Measurements from ENCODE around the gene ECE2.
"Not testable (repeated sequence)": the region's sequence is repeated elsewhere in the genome, so short reads cannot be mapped to it uniquely, and the experiment has no call there.

ECE2 gene

DNA sequence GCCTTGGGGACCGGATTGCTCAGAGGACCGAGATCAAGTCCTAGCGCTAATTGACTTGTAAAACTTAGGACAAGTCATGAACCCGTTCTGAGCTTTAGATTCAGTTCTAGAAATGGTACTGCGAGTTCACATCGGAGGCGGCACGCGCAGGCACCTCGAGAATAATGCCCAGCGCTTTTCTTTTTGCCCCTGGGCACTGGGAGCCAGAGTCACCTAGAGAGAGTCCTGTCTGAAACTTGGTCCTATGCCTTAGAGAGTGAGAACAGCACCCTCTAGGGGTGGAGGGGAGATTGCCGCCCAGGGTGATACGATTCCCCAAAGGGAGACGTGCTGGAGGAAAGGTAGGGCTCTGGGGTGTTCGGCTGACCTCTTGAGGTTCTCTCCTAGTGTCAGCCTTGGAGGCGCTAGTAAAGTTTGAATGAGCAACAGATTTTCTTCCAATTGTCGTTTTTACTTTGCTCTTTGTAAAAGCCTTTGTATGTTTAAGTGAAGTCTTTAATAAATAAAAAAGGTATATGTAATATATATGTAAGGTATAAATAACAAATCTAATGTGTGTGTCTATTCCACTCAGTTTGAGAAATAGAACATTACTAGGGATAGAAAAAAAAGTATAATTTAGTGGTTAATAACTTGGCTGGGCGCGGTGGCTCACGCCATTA lies 25.5 kb upstream of the ECE2 start:
- no peaks in the 10 kb centered on the region for H3K27me3 Mint-ChIP-seq
- peaks cover 2 to 5% of the 10 kb centered on the region in 2 donors for H3K36me3 Mint-ChIP-seq
- H3K9me3 Mint-ChIP-seq = no peaks in the 10 kb centered on the region
- DNase-seq (peak; percentile 85), ATAC-seq (replicated peaks) (peak; percentile 76 to 78)
- H3K4me3 Mint-ChIP-seq = peak overlapping the region; percentile 91 to 99
- H3K27ac Mint-ChIP-seq = peak overlapping the region; percentile 100
- peaks cover 8 to 23% of the 10 kb centered on the region in 2 donors for H3K4me1 Mint-ChIP-seq

DNA sequence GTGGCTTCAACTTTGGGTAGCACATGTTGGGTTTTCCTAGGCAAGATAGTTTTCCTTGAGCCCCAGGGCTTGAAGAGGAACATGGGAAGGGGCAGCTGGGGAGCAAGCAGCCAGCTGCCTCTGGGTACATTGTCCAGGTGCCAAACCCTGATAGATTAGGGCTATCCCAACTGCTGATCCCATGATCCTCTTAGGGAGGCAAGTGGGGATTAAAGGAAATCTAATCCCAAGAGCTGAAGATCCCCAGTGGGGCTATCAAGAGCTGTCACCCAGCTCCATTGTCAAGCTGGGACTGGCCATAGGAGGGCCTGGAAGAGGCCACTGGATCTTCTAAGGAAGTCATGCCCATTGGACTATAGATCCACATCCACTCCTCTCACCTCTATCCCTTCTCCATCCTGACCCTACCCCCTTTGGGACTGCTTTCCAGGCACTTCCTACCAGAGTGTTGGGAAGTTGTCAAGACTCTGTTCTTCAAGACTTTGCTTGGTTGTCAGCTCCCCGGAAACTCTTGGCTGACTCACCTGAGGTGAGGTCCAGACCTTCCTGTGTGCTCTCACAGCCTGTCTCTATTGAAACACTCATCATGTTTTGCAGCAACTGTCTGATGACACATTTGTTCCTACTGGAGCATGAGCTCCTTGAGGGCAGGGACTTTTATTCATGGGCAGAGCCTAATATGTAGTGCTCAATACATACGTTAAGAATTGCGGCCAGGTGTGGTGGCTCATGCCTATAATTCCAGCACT lies 20.4 kb upstream of the ECE2 start:
- no peak overlapping the region for H3K27ac Mint-ChIP-seq

DNA sequence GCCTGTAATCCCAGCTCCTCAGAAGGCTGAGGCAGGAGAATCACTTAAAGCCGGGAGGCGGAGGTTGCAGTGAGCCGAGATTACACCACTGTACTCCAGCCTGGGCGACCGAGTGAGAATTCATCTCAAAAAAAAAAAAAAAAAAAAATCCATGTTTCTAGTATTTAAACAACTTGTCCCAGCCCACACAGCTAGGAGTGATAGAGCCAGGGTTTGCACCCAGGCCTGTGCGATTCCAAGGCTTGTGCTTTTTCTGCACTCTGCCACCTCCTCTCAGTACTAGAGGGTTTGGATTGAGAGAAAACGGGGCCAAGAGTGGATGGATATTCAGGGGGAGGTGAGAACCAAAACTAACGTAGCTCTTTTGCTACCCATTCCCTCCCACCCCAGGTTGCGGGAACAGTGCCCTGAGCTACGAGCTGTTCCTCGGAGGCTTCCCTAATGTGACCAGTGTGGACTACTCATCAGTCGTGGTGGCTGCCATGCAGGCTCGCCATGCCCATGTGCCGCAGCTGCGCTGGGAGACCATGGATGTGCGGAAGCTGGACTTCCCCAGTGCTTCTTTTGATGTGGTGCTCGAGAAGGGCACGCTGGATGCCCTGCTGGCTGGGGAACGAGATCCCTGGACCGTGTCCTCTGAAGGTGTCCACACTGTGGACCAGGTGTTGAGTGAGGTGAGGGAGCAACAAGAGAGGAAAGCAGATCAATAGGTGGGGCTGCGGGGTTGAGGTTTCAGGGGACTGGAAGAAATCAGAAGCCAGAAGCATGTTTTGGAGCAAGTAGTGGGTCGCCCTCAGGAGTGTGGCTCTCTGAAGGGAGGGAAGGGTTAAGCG lies 18.5 kb upstream of the ECE2 start:
- H3K4me3 Mint-ChIP-seq = no peak overlapping the region
- H3K27ac Mint-ChIP-seq = no peak overlapping the region
- no peak for ATAC-seq (replicated peaks)
- peaks cover 26 to 31% of the 10 kb centered on the region in 2 donors for H3K27me3 Mint-ChIP-seq
- H3K4me1 Mint-ChIP-seq = peaks cover 14 to 16% of the 10 kb centered on the region in 2 donors
- DNase-seq = no peak
- no peaks in the 10 kb centered on the region for H3K9me3 Mint-ChIP-seq
- peaks cover 8 to 22% of the 10 kb centered on the region in 2 donors for H3K36me3 Mint-ChIP-seq

More for the DNA sequence above, 20.4 kb upstream of the ECE2 start:
- Mint-ChIP-seq H3K27me3 (peaks cover 17 to 18% of the 10 kb centered on the region in 2 donors), H3K9me3 (no peaks in the 10 kb centered on the region), H3K4me1 (peaks cover 6% of the 10 kb centered on the region in 2 donors), H3K4me3 (no peak overlapping the region), H3K36me3 (peaks cover 8 to 21% of the 10 kb centered on the region in 2 donors)
- DNase-seq (no peak), ATAC-seq (replicated peaks) (no peak)

DNA sequence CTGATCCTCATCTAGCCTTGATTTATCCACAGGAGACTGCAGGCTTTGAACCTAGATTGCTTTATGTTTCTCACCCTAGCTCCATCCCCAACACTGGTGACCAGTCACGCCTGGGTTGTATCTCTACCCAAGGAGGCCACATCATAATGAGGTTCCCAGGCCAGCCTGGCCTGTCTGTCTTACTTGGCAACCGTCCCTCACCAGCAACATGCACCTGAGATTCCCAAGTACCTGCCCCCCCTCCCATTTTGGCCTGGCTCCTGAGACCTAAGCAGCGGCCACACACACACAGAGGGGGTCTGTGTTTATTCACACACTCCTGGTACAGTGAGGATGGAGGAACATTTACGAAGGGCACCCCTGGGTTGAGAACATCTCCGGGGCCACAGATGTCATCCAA lies 16.9 kb upstream of the ECE2 start:
- no peak overlapping the region for H3K4me3 Mint-ChIP-seq
- H3K4me1 Mint-ChIP-seq = peaks cover 17 to 18% of the 10 kb centered on the region in 2 donors
- H3K27ac Mint-ChIP-seq = no peak overlapping the region
- DNase-seq (no peak), ATAC-seq (replicated peaks) (no peak)
- H3K9me3 Mint-ChIP-seq = no peaks in the 10 kb centered on the region
- peaks cover 9 to 22% of the 10 kb centered on the region in 2 donors for H3K36me3 Mint-ChIP-seq
- peaks cover 38 to 45% of the 10 kb centered on the region in 2 donors for H3K27me3 Mint-ChIP-seq

DNA sequence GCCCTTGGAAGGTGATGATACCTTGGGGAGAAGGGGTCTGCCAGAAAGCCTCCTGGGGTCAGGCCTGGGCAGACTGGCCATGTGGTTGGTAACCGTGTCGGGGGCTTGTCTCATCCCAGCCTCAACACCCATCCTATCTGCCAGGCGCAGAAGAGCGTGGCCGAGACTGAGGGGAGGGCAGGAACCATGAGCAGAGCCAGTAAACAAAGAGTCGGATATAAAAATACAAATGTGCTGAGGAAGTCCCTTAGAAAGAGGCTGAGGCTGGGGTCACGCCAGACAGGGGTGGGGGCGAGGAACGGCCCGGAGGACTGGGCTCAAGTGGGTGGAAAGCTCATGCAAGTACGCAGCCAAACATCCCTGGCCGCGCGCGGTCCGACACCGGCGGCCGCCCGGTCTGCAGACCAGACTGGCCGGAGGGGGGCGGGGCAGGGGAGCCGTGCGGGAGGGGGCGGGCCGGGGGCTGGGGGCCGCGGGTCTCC lies 16.4 kb upstream of the ECE2 start:
- peak overlapping the region; percentile 52 to 65 for H3K4me3 Mint-ChIP-seq
- H3K27ac Mint-ChIP-seq = no peak overlapping the region
- no peaks in the 10 kb centered on the region for H3K9me3 Mint-ChIP-seq
- peaks cover 17 to 18% of the 10 kb centered on the region in 2 donors for H3K4me1 Mint-ChIP-seq
- ATAC-seq (replicated peaks) (no peak), DNase-seq (no peak)
- H3K36me3 Mint-ChIP-seq = peaks cover 9 to 22% of the 10 kb centered on the region in 2 donors
- H3K27me3 Mint-ChIP-seq = peaks cover 38 to 48% of the 10 kb centered on the region in 2 donors

DNA sequence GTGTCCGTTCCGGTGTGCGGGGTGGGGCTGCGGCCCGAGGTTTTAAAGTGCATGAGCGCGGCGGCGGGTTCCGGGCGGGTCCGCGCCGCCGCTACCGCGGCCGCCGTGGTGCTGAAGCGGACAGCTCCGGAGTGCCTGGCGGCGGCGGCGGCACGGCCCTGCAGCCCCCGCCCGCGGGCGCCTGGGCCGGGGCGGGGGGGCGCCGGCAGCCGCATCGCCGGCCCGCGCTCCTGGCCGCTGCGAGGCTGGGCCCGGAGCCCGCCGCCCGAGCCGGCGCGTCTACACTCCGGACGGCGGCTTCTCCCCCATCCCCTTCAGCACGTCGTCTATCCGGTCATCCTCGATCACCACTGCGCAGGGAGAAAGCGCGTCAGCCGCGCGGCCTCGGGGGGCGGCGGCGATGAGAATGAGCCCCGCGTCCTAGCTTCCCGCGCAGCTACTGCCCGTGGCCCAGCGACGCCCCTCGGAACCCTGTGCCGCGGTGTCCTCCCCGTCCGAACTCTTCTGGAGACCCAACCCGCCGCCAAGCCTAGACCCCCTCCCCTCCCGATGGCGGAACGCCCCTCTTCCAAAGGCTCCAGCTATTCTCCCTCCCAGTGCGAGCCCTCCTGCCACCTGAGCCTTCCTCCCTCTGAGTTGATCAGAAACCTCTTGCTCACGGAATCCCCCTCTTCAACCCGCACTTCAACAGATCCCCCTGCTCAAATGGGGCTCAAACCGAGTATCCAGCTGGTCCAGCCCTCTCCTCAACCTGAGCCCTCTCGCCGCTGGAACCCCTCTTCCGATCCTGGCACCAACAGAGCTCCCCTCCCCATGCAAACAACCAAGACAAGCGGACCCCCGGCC lies 15.7 kb upstream of the ECE2 start:
- no peaks in the 10 kb centered on the region for H3K9me3 Mint-ChIP-seq
- H3K4me3 Mint-ChIP-seq = peak overlapping the region; percentile 67 to 72
- H3K27ac Mint-ChIP-seq = peak overlapping the region; percentile 83
- H3K27me3 Mint-ChIP-seq = peaks cover 38 to 54% of the 10 kb centered on the region in 2 donors
- H3K36me3 Mint-ChIP-seq = peaks cover 9 to 22% of the 10 kb centered on the region in 2 donors
- ATAC-seq (replicated peaks) (peak; percentile 50 to 67), DNase-seq (no peak)
- peaks cover 17 to 18% of the 10 kb centered on the region in 2 donors for H3K4me1 Mint-ChIP-seq

DNA sequence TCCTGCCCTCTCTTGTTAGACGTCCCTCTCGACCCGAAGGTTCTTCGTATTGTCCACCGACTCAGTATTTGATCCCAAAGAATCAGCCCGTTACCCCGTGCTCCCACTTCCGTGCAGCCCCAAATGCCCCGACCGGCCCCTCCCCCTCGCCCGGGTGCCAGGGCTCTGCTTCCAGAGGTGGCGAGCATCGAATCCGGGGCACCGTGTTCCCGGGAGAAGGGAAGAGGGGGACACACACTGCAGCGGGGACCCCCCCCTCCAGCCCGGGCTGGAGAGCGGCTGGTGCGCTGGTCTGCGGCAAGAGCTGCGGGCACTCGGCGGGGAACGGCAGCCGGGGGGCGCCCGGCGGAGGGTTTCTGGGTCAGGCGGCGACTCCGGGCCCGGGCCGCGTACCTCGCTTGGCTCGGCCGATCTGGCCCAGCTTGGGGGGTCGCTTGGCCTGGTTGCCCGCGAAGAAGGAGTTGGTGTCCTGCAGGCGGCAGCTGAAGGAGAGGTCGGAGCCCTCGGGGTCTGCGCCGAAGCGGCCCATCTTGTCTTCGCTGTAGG lies 15.0 kb upstream of the ECE2 start:
- H3K36me3 Mint-ChIP-seq = peaks cover 9 to 22% of the 10 kb centered on the region in 2 donors

DNA sequence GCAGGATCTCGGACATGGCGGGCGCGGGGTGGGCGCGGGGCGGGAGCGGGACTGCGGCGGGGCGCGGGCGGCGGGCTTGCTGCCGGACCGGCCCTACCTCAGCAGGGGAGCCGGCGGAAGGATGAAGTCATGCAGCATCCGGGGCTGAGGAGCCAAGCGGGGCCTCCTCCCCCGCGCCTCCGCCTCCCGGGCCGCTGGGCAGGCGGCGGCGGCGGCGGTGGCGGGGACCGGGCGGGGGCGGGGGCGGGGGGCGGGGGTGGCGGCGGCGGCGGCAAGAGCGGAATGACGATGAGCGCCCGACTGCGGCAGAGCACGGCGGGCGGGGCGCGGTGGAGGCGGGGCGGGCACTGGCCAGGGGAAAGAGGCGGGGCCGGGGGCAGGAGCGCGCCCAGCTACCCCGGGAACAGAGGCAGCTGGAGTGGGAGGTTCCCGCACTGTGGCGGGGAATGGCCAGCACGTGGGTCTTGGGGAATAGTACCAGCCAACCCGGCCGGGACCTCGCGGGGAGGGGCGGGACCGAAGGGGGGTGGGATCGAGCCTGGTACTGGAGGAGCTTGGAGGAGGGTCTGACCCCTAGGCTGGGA lies 14.5 kb upstream of the ECE2 start, which contains the start of gene CAMK2N2:
Gene CAMK2N2, minus strand, starts transcription at position 284 of the 584 bp plus-strand sequence. Its CDS starts 268 bp downstream, at position 16.
- Mint-ChIP-seq H3K36me3 (peaks cover 9 to 22% of the 10 kb centered on the region in 2 donors), H3K9me3 (no peaks in the 10 kb centered on the region), H3K27me3 (peaks cover 42 to 65% of the 10 kb centered on the region in 2 donors), H3K27ac (peak within 1 kb of the TSS; percentile 83), H3K4me3 (peak within 1 kb of the TSS; percentile 67 to 72), H3K4me1 (peaks cover 17 to 18% of the 10 kb centered on the region in 2 donors)
- peak; percentile 63 to 65 for ATAC-seq (replicated peaks)
- no peak for DNase-seq

More for the DNA sequence above, 15.0 kb upstream of the ECE2 start:
- peaks cover 17 to 18% of the 10 kb centered on the region in 2 donors for H3K4me1 Mint-ChIP-seq
- ATAC-seq (replicated peaks) (no peak), DNase-seq (no peak)
- H3K4me3 Mint-ChIP-seq = peak overlapping the region; percentile 67 to 72
- H3K9me3 Mint-ChIP-seq = no peaks in the 10 kb centered on the region
- peaks cover 38 to 60% of the 10 kb centered on the region in 2 donors for H3K27me3 Mint-ChIP-seq
- H3K27ac Mint-ChIP-seq = peak overlapping the region; percentile 83

DNA sequence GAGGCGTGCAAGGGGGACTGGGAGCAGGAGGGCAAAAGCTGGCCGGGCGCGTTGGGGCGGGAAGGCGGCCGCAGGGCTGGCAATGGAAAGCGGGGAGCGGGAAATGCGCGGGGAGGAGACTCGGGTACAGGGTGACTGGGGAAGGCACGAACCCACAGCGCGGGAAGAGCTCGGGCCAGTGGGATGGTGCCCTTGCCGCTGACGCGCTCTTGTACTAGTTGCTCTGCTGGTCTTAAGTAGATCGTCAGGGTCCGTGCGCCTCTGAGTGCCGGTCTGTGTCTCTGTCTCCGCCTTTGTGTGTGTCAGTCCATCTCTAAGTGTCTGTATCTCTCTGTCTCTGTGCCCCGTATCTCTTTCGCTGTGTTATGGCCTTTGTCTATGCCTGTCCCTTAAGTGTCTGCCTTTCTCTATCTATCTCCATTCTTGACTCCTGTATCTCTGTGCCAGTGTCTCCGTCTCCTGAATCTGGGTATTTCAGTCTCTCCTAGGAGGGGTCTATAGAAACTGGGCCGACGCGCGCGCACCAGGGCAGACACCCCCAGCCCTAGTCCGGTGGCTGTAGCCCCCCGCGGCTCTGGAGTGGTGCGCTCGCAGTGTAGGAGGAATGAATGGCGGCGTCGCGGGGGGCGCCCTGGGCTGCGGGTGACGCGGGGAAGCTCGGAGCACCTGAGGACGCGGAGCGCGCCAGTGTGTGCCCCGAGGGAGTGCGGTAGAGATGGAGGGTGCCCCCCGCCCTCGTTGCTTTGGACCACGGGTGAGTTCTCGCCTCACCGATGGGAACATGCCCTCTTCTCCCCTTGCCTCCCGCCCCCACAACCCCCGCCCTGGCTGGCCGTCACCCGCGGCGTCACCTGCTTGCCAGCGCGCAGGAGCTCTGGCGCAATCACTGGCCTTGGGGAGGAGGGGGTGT lies 13.7 kb upstream of the ECE2 start:
- peaks cover 17 to 18% of the 10 kb centered on the region in 2 donors for H3K4me1 Mint-ChIP-seq
- peaks cover 42 to 71% of the 10 kb centered on the region in 2 donors for H3K27me3 Mint-ChIP-seq
- H3K27ac Mint-ChIP-seq = no peak overlapping the region
- peaks cover 9 to 23% of the 10 kb centered on the region in 2 donors for H3K36me3 Mint-ChIP-seq
- peaks cover under 1 to 1% of the 10 kb centered on the region in 2 donors for H3K9me3 Mint-ChIP-seq
- DNase-seq (no peak), ATAC-seq (replicated peaks) (peak; percentile 44 to 55)
- H3K4me3 Mint-ChIP-seq = peak overlapping the region; percentile 67 to 72

DNA sequence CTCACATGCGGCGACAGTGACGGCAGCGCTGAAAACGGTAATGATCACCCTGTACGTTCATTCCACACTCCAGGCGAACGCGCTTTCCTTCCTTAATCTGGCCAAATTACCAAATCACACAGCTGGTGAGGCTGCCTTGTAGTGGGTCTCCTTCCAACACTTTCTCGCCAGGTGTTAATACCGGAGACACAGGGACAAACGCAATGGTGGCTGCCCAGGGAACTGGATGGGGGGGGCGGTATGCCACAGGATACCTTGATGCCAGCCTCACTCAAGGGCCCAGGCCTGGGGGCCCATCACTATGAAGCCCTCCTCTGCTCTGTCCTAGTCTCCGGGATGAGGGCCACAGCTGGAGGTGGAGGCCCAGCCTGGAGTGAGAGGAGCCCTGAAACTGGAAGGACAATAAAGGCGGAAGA lies 13.1 kb upstream of the ECE2 start:
- Mint-ChIP-seq H3K9me3 (peaks cover 4 to 5% of the 10 kb centered on the region in 2 donors), H3K4me1 (peaks cover 17 to 18% of the 10 kb centered on the region in 2 donors), H3K4me3 (peak overlapping the region; percentile 6 to 39), H3K27me3 (peaks cover 47 to 78% of the 10 kb centered on the region in 2 donors), H3K36me3 (peaks cover 9 to 21% of the 10 kb centered on the region in 2 donors), H3K27ac (no peak overlapping the region)
- ATAC-seq (replicated peaks) (no peak), DNase-seq (no peak)

DNA sequence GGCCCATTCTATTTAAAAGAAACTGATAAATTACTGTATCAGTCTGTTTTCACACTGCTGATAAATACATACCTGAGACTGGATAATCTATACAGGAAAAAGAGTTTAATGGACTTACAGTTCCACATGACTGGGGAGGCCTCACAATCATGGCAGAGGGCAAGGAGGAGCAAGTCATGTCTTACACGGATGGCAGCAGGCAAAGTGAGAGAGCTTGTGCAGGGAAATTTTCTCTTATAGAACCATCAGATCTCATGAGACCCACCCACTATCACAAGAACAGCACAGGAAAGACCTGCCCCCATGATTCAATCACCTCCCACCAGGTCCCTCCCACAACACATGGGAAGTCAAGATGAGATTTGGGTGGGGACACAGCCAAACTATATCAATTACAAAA lies 8.6 kb upstream of the ECE2 start:
- not testable (repeated sequence) for H3K4me3 Mint-ChIP-seq; DNase-seq; H3K36me3 Mint-ChIP-seq; H3K27ac Mint-ChIP-seq; H3K4me1 Mint-ChIP-seq; H3K9me3 Mint-ChIP-seq; ATAC-seq (replicated peaks)
- H3K27me3 Mint-ChIP-seq = peaks cover 37 to 87% of the 10 kb centered on the region in 2 donors

DNA sequence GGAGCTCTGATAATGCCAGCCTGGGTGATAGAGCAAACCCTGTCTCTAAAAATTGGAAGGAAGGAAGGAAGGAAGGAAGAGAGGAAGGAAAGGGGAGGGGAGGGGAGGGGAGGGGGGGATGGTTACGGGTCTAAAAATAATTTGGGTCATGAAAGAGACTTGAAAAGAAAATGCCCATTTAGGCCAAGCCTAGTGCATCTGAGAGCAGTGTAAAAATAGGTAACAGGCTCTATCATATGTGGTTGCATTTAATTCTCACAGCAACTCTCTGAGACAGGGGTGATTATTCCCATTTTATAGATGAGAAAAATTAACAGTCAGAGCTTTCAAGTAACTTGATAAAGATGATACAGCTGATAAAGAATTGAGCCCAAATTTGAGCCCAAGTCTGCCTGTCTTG lies 3.6 kb upstream of the ECE2 start:
- ATAC-seq (replicated peaks) = no peak

More for the DNA sequence above, 3.6 kb upstream of the ECE2 start:
- peaks cover 0 to 2% of the 10 kb centered on the region in 2 donors for H3K36me3 Mint-ChIP-seq
- peaks cover 49 to 78% of the 10 kb centered on the region in 2 donors for H3K27me3 Mint-ChIP-seq
- no peak overlapping the region for H3K4me3 Mint-ChIP-seq
- DNase-seq = no peak
- peaks cover 2 to 3% of the 10 kb centered on the region in 2 donors for H3K9me3 Mint-ChIP-seq
- no peak overlapping the region for H3K27ac Mint-ChIP-seq
- peaks cover 5% of the 10 kb centered on the region in 2 donors for H3K4me1 Mint-ChIP-seq
